Activated CD4-positive, CD25-positive, alpha-beta regulatory T cell treated with anti-CD3 and anti-CD28 coated beads, Interleukin-2, amount 50 U/mL, for 24 hours (primary cell): ENCODE data around the gene EPAS1.
A peak's percentile ranks its signal among the peaks of the same experiment; 100 is the strongest.

Experiments
- ATAC-seq, 2 donors: fragments of 150-1000 bp; cut with Tn5 transposase; one replicate each; pipeline ENCODE4 v1.10.0; 2021; ENCODE audit warnings: mild to moderate bottlenecking in 1 of 2, moderate library complexity in 1 of 2

EPAS1 gene

DNA sequence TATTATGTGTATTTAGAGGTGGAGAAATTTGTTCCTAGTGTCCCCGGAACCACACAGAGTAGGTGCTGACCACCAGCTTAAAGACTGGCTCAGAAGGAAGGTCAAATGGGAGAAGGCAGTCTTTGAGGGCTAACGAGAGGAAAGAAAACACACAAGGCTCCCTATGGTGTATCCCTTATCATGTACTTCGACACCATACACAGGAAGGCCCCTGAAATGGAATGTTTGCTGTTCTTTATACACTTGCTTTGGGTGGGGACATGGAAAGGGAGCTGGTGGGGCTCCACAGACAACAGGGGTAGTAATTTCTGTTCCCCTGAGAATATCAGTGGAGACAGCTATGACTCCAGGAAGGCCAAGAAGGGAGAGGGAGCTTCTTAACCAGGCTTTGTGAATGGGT, 6.0 kb downstream of the EPAS1 start:
- no peak for ATAC-seq

DNA sequence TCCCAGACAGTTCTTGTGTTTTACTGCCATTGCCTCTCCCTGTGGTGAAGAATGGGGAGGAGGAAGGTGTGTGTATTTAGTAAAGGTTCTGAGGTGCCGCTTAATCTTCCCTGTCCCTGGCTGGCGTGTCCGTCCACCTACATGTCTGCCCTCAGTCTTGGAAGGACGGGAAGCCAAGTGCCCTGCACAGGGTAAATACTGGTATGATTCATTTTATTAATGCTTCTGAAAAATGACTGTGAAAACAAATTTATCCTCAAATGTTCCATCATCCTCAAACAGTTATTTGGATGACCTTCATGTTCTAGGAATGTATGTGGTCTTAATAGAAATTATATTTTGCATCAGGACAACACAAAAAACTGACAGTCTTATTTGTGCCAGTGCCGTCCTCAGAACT, 6.6 kb downstream of the EPAS1 start:
- ATAC-seq: no peak

GRCh38 chr2:46304635-46305034, 7.4 kb downstream of the EPAS1 start:
- no peak for ATAC-seq

DNA sequence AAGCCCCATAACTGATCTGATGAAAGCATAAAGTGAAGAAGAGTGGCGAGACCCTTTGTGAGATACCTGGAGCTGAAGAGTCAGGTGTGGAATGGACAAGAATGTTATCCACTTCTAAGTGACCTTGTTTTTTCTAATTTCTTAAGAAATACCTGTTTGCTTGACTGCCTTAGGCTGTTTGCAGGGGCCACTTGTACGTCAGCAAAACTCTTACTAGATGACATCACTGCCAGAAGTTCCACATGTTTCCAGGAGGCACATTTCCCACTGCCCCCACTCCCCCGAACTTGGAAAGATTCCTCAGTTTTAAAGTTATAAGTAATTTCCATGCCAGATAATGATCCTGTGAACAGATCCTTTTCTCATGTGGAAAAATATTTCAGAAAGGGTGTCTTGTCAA, 8.0 kb downstream of the EPAS1 start:
- ATAC-seq: no peak

DNA sequence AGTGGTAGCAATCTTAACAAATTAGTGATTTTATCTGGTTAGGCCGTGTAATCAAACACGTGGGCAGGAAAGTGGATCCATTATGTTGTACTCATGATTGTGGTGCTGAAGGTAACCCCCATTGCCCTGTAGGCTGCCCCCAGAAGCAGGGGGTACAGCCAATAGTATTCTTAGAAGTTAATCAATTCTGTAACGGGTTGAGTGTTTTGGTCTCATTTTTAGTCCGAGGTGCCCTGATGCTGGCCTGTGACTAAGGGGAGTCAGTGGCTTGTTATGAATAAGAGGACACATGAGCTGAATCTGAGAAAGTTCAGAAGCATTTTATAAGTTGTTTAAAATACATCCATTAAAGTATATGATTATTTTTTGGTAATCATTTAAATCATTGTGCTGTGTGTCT, 8.6 kb downstream of the EPAS1 start:
- ATAC-seq: peak; percentile 87 to 90

- no peak for ATAC-seq
These were observed 9.1 kb downstream of the EPAS1 start for GRCh38 chr2:46306330-46306751.

GRCh38 chr2:46306988-46307655, 9.9 kb downstream of the EPAS1 start:
- ATAC-seq: no peak

- no peak for ATAC-seq
These were observed 10.9 kb downstream of the EPAS1 start for GRCh38 chr2:46308081-46308480.

DNA sequence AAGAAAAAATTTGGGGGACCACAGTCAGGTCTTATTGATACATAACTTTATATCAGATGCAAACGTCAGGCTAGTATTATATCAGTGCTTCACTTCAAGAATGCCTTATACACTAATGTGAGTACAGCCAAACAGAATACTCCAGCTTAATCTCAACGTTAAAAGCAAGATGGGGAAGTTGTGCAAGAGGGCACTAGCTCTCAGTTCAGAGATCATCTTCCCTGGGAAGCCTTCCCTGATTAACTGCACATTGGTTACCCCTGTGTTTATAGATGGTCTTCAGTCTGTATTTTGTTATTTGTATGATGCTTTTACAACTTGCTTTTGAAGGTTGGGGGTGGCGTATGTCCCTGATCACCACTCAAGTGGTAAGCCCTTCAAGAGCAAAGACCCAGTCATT, 11.4 kb downstream of the EPAS1 start:
- ATAC-seq: no peak

DNA sequence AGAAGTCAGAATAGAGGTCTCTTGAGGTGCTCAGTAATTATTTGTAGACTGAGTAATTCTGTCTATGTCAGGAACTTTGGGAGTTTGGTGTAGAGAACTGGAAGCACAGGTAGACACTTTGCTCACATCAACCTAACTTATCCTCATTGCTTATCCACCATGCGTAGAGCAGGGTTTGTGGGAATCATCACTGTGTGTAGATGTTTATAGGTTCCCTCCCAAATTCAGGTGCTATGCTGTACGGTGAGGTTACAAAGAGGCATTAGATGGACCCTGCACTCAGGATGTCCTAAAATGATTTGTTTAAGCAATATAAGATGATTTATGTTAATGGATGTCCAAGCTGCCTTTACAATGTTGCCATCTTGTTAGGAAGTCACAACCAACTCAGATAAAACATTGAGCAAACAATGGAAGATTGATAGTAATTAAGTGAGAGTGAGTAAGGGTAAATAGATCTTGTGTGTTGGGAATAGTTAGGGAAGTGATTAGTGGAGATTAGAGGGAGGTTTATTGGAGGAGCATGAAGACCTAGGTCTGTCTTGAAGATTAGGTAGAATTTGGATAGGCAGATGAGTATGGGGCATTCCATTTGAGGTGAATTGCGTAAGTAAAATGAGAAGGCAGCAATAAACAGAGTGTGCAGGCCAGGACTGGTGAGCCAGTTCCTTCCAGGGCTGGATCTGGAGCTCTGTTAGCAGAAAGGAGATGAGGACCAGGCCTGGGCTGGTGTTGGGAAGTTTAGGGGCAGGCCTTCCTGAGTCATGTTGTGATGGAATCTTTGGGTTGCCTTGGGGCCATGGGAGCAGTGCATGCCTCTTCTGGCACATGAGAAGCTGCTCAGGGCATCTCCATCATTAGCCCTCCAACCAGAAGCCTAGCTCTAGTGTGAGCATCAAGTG, 12.1 kb downstream of the EPAS1 start:
- no peak for ATAC-seq

DNA sequence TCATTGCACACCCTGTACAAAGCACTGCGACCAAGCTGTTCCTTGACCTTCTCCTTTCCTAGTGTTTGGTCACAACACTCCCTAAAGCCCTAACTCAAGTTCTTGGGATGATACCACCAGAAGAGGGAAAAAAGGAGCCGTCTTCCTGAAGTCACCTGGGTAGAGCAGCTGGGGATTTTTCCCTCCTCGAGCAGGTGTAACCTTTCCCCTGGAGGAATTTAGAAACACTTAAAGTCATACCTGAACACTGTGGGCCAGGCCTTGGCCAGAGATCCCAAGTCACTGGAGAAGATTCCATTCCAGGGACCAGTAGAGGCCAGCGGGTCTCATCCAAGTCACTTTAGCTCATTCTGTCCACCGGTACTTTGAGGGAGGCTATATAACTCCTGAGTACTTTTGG, 13.2 kb downstream of the EPAS1 start:
- ATAC-seq: no peak

DNA sequence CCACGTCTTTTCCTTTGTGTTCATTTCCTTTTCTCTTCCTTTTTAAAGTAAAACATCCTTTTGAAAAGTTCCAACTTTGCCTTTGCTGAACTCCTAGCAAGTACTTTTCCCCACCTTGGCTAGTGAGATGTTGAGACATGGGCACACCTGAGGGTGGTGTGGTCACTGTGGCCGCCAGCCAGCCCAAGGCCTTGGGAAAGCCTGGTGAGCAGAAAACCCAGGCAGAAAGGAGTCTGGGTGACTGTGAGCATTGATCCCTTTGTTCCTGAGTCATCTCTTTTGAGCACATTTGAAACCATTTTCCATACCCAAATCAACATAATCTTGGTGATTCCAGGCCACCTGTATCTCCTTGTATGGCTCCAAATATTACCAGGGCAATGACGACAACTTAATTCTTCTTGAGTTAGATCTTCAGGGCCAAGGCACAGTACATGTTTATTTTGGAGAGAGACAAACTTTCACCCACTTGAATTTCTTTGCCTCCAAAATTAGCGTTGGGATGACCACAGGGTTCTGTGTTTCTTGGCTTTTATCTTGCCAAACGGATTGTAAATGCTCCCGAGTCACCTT, 14.5 kb downstream of the EPAS1 start:
- ATAC-seq: no peak

DNA sequence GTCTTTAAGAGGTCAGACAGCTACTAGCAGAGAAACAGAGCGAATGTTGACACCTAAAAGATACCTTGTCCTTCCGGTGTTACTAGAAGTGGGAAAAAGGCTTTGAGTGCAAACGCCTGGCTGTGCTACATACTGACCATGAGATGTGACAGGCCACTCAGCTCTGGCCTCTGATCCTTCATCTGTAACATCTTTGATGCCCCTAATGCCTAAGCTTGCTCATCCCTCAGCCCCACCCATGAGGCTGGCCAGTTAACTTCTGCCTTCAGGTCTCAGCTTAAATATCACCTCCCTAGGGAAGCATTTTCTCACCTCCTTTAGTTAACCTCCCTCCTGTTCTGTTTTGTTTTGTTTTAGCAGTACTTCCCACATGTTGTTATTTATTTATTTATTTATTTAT, 15.9 kb downstream of the EPAS1 start:
- ATAC-seq: no peak

- ATAC-seq: no peak
These were observed 17.0 kb downstream of the EPAS1 start for GRCh38 chr2:46314065-46314835.

GRCh38 chr2:46315103-46315890, 18.1 kb downstream of the EPAS1 start:
- peak; percentile 72 to 88 for ATAC-seq

DNA sequence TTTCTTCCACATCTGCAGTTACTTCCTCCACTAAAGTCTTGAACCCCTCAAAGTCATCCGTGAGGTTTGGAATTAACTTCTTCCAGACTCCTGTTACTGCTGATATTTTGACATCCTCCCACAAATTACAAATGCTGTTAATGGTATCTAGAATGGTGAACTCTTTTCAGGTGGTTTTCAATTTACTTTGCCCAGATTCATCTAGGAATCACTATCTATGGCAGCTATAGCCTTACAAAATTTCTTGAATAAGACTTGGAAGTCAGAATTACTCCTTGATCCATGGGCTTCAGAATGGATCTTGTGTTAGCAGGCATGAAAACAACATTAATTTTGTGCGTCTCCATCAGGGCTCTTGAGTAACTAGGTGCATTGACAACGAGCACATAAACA, 19.9 kb downstream of the EPAS1 start:
- no peak for ATAC-seq

DNA sequence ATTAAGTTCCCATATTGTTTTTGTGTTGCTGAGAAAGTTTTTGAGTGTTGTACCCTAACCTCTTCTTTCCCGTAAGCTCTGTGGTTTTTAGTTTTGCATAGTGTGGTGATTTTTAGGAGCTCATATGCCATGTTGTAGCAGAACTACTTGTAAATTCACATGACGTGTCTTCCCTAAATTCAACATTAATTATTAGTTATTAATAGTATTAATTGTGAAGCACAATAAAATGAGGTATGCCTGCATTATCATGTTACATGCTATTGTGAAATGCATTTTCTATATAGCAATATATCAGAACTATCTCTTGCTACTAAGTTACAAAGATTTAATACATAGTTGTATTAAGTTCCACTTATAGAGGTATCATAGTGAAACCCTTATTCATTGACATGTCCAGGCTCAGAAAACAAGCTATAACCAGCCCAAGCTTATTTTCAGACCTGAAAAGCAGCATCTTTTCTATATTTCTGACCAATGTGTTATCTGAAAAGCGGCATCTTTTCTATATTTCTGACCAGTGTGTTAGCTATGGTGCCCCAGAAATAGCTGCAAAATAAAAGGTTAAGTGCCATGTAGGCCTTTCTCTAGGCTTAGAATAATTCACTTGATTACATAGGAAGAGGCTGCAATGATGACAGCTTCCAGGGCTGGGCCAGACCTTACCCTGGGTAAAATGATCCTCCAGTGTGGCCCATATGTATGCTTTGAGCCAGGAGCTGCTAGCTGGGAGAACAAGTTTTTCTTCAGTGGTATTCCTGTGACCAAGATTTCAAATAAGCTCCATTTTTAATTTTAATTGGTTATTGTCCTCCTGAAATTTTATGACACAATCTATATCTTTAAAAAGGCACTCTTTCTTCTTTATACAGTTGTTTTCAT, 21.6 kb downstream of the EPAS1 start:
- no peak for ATAC-seq

GRCh38 chr2:46319711-46320110, 22.5 kb downstream of the EPAS1 start:
- ATAC-seq: no peak

GRCh38 chr2:46320141-46320567, 22.9 kb downstream of the EPAS1 start:
- ATAC-seq: no peak

- no peak for ATAC-seq
These were observed 26.5 kb downstream of the EPAS1 start for GRCh38 chr2:46323730-46324129.
